AG08396 (cell line): Measurements from ENCODE around the gene PLAC9.
"Not testable (repeated sequence)": the region's sequence is repeated elsewhere in the genome, so short reads cannot be mapped to it uniquely, and the experiment has no call there.

Experiments
- DNase-seq: peaks from one replicate; pipeline ENCODE4 v3.0.0; 2012; ENCODE audit warnings: low spot score, mixed read lengths

The PLAC9 gene, protein sequence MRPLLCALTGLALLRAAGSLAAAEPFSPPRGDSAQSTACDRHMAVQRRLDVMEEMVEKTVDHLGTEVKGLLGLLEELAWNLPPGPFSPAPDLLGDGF

DNA sequence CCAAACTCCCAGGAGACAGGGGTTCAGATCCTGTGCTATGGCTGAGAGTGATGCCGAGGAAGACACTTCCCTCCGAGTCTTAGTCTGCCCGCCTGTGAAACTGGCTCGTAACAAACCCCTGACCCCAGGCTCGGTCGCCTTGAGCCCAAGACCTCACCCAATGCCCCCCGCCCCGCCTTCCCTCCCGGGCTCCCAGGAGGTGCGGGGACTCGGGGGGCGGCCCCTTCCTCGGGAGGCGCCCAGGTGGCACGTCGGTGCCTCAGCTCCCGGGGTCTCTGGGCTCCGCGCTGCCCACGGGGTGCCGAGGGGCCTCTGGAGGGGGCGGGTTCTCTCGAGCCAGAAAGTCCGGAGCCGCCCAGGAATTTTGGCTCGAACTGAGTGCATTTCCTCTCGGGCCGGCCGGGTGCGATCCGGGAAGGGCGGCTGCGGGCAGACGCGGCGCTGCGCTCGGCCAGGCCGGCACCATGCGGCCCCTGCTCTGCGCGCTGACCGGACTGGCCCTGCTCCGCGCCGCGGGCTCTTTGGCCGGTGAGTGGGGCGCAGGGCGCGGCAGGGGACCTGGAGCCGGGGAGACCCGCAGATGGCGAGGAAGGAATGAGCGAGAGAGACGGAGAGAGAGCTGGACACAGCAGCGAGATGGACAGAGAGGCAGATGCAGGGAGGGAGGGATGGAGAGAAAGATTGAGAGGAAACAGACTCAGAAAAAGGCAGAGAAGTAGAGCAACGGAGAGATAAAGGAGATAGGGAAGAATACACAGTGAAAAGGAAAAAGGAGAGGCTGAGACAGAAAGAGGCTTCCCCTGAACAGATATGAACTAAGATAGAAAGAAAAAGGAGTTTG lies at the start of gene PLAC9:
TSS of gene PLAC9 (plus strand) at position 432 of the 841 bp plus-strand sequence. CDS start at position 465, 33 bp downstream.
- DNase-seq = peak; percentile 73

DNA sequence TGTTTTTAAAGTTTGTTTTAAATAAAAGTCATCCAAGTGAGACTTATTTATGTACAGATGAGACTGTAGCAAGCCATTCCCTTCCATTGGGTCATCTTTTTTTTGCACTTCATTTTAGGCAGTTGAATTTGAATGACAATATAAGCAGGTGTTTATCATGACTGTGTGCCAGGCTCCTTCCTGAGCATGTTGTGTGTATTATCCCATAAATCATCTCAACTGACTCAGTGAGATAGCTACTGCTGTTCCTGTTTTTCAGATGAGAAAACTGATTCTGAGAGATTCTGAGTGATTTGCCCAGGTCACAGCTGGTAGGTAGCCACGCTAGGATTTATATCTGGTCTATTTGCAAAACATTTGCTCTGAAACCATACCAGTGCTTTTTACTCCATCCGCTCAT lies 42.4 kb upstream of the PLAC9 start:
- DNase-seq = no peak

DNA sequence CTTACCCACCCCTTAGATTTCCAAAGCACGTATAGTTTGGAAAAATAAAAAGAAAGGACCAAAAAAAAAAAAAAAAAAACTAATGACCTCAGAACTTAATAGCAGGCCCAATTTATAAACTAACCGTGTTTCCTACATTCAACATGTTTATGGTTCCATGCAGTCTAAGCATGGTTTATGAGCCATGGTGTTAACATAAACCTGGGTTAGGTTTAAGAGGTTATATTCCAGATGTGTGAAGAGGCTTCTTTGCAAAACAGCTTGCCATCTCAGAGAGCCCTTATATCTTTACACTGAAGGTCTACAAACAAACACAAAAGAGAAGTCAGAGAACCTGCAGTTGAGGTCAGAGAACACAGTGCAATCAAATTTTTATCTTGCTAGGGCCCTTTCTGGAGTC lies 38.3 kb upstream of the PLAC9 start:
- DNase-seq = no peak

DNA sequence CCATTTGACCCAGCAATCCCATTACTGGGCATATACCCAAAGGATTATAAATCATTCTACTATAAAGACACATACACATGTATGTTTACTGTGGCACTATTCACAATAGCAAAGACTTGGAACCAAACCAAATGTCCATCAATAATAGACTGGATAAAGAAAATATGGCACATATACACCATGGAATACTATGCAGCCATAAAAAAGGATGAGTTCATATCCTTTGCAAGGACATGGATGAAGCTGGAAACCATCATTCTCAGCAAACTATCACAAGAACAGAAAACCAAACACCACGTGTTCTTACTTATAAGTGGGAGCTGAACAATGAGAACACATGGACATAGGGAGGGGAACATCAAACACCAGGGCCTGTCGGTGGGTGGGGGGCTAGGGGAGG lies 34.3 kb upstream of the PLAC9 start:
- DNase-seq = not testable (repeated sequence)

DNA sequence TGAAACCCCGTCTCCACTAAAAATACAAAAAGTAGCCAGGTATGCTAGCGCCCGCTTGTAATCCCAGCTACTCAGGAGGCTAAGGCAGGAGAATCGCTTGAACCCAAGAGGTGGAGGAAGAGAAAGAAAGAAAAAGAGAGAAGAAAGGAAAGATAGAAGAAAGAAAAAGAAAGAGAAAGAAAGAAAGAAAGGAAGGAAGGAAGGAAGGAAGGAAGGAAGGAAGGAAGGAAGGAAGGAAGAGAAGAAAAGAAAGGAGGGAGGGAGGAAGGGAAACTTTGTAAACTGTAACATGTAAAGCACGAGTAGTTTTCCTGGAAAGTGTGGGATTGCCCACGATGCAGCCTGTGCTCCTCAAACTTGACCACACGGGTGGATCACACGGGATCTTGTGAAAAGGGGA lies 33.2 kb upstream of the PLAC9 start:
- DNase-seq = not testable (repeated sequence)

DNA sequence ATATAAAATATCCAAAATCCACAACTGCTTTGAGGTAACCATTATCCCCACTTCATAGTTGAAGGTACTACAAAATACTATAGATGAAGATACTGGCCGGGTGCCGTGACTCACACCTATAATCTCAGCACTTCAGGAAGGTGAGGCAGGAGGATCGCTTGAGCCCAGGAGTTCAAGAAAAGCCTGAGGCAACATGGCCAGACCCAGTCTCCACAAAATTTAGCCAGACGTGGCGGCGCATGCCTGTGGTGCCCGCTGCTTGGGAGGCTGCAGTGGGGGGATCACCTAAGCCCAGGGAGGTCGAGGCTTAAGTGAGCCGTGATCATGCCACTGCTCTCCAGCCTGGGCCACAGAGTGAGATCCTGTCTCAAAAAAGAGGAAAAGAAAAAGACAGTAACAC lies 32.4 kb upstream of the PLAC9 start:
- DNase-seq = no peak

DNA sequence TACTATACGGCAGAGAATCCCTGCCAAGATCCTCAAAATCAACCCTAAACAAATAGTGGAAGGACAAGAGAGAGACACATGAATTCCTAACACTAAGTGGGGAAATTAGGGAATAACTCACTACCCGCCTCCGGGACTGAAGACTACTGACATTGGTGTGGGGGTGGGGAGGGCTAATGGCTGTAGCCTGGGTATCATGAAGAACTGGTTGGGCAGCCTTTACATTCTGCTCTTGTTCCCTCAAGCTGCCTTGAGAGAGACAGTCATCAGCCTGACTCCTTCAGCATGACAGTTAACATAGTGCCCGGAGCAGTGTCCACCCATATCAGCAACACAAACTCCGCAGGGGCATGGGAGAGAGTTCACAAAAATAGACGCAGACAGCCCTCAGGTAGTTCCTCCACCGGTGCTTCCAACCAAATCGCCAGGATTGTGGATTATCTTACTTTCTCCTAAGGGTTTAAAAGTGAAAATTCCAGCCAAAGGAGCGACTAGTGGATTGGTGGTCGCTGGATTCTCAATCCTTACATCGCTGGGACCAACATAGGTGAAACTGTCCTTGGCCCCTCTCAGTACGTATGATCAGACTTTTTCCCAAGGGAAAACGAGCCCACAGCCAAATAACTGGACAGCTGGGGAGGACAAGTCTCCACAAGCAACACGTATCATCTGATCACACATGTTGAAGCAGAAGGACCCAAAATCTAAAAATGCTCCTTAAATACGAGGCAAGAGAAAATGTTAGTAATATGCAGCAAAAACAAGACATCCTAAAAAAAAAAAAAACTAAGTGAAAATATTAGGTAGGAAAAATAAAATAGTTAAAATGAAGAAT lies 31.5 kb upstream of the PLAC9 start:
- DNase-seq = no peak

DNA sequence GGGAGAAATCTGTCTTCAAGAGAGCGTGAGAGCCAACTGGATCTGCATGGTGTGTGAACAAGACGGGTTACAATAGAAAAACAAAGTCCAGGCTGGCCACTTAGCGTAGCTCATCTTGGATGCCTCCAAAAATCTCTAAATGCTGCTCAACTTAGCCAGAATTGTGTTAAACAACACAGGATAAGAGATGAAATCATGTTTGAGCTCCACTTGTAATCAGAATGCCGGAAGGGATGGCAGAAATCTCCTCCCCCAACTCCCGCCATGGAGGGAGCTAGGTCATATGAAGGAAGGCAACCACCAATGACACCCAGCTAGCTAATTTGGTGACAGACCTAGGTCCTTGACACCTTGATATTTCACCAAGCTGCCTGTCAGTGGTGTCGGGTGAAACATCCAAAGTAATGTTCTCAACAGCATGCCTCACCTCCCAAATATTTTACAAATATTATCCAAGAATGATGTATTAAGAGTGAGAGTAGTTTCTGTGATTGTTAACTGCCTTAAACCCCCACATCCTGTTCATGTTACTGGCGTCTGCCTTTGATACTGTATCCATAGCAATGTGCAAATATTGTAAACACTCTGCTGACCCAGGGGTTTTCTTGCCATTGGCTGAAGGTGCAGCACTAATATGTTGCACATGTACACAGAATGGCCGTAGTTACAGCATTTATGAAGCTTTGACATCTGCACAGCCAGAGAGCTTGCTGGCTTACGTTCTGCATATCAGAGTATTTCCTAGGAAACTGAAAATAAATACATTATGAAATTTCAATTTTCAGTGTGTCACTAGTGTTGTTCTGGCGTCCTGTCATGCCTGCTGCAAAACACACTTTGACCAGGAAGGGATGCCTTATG lies 28.2 kb upstream of the PLAC9 start:
- DNase-seq = peak; percentile 80

DNA sequence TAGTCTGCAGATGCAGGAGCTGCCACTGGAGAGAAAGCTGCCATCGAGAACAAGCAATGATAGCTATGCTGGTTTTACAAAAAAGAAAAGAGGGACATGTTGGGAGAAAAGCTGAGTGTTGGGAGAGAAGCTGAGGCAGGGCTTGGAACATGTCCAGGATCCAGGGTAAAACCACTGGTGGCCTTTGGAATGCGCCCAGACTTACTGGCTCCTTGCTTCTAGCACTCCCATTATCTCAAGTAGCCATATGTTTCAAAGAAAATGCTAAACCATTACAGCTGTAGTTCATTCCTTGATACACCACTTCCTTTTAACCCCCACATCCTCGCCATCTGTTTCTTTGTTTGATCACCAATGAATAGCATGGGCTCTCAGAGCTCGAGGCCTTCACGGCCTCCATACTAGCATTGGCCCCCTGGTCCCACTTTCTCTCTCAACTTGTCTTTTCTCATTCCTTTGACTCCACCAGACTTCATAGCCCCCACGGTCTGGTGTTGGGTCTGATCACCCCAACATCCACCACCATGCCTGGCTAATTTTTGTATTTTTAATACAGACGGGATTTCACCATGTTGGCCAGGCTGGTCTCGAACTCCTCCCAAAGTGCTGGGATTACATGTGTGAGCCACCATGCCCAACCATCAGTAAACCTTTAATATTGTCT lies 23.8 kb upstream of the PLAC9 start:
- no peak for DNase-seq

DNA sequence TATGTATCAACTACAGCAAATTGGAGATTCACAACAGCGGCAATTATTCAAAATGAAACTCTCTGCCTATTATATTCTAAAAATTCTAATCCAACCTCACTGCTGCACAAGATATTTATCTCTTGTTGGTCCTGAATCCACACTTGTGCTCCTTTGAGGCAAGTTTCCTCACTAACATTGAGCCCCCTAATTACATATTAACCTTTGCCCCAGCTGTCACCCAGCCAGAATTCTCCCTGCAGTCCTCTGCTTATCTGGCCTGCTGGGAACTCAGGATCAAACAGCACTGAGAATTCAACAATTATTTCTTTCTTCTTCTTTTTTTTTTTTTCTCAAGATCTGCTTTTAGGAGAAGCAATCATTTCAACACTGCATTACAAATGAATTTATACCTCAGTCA lies 21.5 kb upstream of the PLAC9 start:
- no peak for DNase-seq

DNA sequence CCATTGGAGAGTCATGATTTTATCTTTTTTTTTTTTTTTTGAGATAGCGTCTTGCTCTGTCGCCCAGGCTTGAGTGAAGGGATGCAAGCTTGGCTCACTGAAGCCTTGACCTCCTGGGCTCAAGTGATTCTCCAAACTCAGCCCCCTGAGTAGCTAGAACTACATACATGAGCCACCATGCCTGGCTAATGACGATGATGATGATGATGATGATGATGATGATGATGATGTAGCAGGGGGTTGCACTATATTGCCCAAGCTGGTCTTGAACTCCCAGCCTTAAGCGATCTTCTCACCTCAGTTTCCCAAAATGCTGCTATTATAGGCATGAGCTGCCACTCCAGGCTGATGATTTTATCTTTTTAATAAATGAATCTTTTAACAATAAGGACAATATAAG lies 13.9 kb upstream of the PLAC9 start:
- DNase-seq = no peak

DNA sequence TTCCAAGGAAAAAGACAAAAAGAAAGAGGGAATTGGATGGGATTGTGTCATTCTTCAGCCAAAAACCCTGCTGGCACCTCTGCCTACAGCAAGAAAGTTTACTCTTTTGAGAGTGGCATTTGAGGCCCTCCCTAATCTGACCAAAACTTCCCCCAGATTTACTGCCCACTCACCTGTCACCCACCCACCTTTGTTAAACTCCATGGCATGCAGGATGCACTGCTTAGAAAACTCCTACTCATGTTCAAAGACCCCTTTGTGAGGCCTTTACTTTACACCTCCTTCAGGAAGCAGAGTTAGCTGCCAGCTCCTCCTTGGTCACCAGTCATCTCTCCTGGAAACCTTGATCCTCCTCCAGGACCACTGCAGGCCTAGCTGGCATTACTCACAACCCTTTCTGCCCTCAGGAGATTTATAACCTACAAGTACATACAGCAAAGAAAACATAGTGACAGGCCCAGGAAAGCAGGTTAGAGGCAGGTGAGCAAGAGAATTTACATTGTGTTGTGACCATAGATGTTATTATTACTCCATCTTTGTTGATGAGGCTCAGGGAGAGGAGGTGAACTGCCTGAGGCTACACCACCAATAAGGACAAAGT lies 10.3 kb upstream of the PLAC9 start:
- no peak for DNase-seq

DNA sequence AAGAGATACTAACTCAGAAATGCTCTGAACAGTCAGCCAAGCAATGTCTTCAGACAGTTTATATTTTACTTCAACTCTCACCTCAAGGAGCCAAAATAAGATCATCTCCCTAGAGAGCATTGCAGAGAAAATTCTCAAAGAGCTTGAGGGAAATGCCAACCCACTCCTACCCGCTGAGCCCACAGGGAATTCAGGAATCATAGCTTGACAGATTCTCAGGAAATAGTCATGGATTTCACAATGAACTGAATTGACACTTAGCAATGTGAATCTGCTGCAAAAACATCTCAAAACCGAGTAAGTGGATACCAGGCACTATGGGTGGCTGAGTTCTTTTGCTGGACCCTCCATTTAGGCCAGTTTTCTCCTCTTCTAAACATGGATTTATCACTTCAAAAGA lies 9.8 kb upstream of the PLAC9 start:
- DNase-seq = no peak

DNA sequence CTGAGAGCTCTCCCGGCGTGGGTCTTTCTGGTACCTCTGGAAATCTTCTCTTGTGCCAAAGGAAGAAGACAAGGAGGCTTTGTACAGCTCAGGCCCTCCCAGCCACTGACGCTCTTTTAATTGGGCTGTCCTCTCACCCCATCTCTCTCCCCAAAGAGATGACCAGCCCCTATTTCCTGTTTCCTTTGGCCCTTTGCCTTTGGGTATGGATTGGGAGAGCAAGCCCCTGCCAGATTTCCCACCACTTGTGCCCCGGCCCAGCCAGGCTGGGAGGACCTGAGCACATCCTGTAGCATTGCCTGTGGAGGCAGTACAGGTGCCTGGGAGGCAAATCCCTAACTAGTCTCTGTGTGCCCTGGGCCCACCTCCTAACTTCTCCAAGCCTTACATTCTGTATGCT lies 5.7 kb upstream of the PLAC9 start:
- no peak for DNase-seq

DNA sequence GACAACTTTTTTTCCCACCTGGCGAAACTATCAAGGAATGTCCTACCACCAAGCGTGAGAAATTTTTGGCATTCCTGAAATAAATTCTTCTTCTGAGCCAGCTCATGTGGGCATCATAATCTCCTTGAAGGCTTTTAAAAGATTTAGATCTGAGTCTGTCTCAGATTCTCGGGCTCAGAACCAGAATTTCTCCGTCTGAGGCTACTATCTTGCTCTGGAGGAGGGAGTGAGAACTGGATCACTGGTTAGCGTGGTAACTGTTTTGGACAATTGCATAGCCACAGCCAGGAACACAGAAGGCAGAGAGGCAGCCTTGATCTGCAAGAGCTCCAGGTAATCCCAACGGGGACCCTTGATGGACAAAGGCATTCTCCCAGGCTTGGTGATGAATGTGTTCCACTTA lies 1.0 kb upstream of the PLAC9 start:
- DNase-seq = no peak

DNA sequence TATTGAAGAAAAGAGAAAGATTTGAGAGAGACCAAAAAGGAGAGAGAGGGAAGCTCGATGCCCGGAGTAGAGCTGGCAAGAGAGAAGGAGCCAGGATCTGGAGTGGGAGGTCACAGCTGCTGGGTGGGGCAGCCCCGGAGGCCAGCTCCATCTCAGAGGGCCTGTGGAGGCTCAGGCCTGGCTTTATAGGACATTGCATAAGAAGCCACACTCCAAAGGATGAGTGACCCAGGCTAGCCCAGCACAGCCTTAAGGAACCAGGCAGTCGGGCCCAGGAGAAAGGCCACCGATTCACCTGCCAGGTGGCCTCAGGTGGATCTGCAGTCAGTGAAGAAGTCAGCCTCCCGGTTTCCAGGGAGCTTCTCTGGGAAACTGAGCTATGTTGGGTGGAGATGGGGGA lies 676 bp downstream of the PLAC9 start:
- peak; percentile 44 for DNase-seq

DNA sequence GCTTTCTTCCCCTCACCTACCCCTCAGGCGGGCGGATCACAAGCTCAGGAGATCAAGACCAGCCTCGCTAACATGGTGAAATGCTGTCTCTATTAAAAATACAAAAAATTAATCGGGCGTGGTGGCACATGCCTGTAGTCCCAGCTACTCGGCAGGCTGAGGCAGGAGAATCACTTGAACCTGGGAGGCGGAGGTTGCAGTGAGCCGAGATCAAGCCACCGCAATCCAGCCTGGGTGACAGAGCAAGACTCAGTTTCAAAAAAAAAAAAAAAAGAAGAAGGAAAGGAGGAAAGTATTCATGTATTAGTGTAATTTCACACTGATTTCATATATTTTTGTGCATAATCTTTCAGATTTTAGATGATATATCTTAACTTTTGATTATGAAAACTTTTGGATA lies 1.2 kb downstream of the PLAC9 start:
- DNase-seq = not testable (repeated sequence)

DNA sequence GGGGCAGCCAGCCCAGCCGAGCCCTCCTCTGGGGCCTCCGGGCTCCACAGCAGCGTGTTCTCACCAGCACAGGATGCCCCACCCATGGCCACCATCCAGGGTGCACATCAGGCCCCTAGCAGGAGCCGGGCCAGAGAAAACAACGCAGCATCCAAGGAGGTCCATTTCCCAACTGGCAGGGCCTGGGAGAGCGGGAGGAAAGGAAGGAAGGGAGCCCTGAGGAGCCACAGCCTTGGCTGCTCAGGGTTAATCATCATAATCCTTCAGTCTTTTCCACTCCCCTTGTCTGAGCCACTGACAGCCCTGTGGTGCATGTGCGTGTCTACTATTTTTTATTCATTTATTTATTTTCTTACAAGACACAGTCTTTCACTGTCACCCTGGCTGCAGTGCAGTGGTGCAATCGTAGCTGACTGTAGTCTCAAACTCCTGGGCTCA lies 3.6 kb downstream of the PLAC9 start:
- DNase-seq = peak; percentile 75

DNA sequence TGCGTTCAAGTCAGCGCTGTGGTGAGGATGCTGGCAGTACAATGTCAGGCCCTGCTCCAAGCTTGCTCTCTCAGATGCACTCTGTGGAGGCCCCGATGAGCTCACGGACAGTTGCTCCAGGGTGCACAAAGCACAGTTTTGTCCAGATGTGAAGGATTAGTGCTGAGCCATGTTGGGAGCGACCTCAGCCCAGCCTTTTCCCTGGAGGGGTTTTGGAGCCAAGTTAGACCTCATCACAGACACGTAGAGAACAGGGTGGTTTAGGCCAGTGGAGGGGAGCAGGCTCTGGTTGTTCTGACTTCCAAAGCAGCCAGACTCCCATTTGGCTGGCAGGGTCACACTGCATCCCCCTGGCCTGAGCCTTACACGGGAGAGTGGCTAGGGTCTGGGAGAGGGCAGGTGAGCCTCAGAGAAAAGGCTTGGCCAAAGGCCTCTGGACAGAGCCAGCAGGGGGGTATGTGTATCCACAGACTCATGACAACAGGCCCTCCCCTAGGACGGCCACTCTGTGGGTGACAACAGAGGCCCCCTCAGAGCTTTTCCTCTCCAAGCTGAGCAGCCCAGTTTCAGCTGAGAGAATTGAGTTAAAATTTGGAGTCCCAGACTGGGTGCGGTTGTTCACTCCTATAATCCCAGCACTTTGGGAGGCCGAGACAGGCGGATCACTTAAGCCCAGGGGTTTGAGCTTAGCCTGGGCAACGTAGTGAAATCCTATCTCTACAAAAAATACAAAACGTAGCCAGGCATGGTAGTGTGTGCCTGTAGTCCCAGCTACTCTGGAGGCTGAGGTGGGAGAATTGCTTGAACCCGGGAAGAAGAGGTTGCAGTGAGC lies 4.7 kb downstream of the PLAC9 start:
- no peak for DNase-seq

DNA sequence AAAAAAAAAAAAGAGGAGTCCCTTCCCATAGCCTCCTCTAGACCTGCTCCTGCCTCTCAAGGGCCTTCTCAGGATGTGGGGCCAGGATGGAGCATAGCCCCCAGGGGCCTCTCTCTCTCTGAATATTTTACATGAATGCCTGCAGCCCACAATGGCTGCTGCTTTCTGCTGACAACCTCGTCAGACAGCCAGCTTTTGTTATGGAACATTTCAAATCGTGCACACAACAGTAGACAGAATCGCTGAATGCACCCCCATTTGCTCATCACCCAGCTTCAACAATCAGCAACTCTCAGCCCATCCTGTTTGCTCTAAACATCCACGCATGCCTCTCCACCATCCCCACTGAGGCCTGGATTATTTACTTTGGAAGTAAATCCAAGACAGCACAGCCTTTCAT lies 5.4 kb downstream of the PLAC9 start:
- no peak for DNase-seq
